Activated T-cell treated with anti-CD3 and anti-CD28 coated beads, Interleukin-2, amount 50 U/mL, for 48 hours (primary cell): Measurements from ENCODE around the gene GRAMD2A.

ENCODE experiments used
- DNase-seq, 2 experiments: peaks; one replicate each; pipeline ENCODE4 v3.0.0-alpha.2; 2020

Gene GRAMD2A

GRCh38 chr15:72216079-72216478 lies 18.5 kb upstream of the GRAMD2A start:
- DNase-seq = no peak

DNA sequence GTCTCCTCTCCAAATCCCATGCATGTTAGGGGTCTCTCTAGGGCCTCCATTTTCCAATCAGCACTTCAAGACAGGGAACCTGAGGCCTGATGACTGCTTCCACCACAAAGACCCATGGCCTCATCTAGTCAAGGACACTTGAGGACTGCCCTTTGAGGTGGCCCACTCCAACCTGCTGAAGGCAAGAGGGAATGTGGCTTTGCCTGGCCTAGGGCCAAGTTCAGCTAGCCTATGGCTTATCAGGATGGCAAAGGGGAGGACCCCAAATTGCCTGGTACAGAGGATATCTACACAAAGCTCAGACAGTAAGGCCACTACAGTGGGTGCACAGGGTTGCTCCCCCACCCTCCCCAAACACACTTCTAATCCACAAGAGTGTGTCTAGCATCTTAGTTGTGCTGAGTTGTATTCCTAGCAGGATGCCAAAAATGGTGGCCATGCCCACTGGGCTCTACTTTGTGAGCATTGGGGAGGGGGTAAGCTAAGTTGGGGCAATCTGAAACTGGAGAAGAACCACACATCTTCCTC lies 10.0 kb upstream of the GRAMD2A start:
- no peak for DNase-seq

- DNase-seq = no peak
Measured at GRCh38 chr15:72206677-72207000, 9.1 kb upstream of the GRAMD2A start.

DNA sequence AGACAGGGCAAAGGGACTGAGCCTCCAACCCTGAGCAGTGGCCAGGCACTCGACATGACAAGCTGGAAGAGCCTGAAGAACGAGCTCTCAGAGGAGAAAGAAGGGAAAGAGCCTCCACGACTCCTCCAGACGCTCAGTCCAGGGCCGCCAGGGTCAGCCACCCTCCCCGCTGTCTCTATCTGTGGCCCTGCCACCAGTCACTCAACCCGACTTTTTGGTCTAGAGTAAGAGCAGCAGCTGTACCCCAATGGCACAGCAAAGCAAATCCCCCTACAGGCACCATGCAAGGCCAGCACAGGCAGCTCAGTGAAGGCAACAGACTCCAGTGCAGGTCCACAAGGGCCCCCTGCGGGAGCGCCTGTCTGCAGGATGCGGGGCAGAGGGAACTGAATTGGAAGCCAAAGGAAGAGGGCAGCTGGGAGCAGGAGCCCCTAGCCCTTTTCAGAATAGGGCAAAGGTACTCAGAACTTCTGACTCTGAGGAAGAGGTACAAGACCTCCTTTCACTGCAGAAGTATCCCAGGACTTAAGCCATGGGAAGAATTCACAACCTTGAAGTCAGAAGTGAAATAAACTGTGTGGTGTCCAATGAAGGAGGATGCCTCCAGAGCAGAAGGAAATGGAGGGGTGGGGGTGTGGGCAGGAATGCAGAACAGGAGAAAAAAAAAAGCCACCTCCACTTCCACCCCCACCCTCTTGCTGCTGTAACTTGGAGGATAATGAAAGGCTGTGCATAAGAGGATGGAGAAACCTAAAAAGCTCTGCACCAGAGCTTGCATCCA lies 8.5 kb upstream of the GRAMD2A start:
- no peak for DNase-seq

DNA sequence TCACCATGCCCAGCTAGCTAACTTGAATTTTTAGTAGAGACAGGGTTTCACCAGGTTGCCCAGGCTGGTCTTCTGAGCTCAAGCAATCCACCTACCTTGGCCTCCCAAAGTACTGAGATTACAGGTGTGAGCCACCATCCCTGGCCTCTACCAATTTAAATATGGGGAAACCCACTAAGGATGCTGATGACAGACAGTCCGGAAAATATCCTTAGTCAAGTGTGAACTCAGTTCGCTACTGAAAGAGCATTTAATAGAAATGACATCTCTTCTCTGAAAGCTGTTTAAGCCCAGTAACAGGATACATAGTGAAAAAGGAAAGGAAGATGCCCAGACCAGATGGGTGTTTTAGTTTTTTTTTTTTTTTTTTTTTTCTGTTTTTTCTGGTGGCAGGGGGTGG lies 7.7 kb upstream of the GRAMD2A start:
- no peak for DNase-seq

DNA sequence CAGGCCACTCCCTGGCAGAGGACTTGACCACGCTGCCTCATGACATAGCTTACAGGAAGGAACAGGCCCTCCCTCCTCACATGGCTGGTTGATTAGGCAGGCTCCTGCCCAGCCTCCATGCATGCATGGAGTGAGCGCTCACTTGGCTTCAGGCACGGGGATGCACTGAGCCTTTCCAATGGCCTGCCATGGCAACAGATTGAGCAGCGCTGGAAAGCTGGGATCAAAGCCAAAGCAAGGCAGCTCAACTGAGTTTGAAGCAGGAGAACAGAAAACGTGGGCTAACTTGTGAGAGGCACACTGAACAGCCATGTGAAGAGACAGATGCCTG lies 5.9 kb upstream of the GRAMD2A start:
- DNase-seq = no peak

- no peak for DNase-seq
Measured at GRCh38 chr15:72202801-72203506, 5.4 kb upstream of the GRAMD2A start.

GRCh38 chr15:72202302-72202701 lies 4.7 kb upstream of the GRAMD2A start:
- no peak for DNase-seq

GRCh38 chr15:72201391-72201921 lies 3.9 kb upstream of the GRAMD2A start:
- DNase-seq = no peak

GRCh38 chr15:72200395-72201237 lies 3.0 kb upstream of the GRAMD2A start:
- DNase-seq = no peak

DNA sequence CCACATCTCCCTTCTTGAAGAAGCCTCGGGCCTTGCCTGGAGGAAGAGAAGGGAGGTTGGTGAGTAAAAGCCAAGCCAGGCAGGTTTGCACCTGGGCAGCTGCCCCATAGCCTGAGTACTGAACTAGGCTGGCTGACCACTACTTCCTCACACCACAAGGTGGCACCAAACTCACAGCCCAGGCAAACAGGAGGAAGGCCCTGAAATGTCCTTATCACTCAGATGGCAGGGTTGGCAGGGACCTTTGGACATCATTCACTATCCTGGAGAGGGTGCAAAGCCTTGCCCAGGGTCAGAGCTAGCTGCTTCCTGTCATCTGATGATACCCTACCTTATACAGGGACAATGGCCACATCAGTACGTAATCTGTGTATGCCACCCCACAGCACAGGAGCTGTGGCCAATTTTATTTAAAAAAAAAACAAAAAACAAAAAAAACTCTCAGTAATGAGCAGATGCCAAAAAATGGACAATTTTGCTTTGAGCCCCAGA lies 2.2 kb upstream of the GRAMD2A start:
- DNase-seq = peak; percentile 78 to 81

DNA sequence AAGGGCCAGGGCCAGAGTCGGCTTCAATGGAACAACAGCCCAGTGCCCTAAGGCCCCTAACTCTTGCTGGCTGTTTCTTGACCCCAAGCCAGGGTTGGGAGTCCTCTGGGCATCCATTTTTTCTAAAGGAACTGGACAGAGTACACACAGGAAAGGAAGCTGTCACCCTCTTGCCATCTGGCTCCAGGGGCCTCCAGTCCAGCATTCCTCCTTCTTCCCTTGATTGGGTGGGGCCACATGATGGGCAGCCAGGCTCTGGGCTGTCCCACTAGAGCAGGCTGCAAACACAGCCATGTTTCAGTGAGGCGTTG lies 1.6 kb upstream of the GRAMD2A start:
- no peak for DNase-seq

GRCh38 chr15:72198356-72199204 lies 993 bp upstream of the GRAMD2A start:
- no peak for DNase-seq

- no peak for DNase-seq
Measured at GRCh38 chr15:72197041-72197459, 537 bp downstream of the GRAMD2A start.

DNA sequence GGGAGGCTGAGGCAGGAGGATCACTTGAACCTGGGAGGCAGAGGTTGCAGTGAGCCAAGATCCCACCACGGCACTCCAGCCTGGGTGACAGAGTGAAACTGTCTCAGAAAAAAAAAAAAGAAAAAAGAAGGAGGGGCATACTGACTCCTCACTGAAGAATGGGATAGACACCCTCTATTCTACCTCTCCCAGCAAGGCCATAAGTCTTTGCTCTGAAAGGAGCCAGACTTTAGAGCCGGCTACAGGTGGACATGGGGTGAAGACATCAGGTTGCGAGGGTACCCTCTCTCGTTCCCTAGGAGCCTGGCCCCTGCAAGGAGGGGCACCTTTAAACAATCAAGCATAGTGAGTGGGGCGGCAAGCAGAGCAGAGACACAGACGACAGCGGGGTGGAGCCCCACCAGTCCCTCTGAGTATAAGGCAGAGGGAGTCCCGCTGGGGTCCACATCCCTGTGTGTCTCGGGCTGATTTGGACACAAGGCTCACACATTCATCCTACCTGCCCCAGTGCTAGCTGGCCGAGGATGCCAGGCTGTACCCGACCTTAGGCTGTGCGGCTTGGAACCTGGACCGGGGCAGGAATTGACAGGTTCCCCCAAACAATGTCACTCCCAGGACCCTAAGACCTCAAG lies 1.1 kb downstream of the GRAMD2A start:
- no peak for DNase-seq

DNA sequence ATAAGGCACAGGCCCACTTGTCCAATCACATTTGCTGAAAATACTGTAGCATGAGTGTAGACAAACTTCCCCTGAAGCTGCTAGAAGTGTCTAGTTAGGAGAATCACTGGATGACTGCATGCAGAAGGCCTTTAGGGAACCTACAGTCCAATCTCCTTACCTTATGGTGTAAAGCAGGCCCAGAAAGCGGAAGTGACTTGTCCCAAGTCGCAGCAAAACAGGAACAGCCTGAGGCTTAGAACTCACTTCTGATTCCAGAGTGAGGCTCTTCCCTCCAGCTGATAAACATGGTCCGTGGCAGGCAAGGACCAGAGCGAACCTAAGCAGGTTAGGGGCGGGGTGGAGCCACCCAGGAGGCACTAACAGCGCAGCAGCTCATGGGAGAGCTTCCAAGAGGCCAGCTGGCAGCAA lies 2.5 kb downstream of the GRAMD2A start:
- DNase-seq = no peak

DNA sequence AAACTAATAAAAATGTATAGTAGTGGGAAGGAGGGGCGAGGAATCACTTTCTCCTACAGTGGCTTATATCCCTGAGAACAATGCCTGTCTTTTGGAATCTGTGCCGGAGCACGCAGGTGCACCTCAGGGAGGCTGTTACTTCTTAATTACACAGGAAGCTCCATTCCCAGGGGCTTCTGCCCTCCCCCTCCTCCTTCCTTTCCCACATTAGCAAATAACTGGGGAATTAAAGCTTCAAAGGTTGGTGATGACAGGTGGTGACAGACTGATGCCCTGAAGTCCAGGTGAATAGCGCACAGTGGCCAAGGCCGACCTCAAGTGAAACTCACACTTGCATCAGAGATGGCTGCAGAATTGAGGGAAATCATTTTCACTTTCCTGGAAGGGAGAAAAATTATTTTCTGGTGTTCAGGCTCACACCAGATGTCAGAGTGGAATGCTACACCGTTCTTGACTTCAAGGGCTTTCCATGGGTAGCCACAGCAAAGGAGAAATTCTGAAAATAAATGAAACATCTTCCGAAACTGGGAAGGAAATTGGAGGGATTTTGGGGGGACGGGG lies 3.7 kb downstream of the GRAMD2A start:
- no peak for DNase-seq

- no peak for DNase-seq
Measured at GRCh38 chr15:72192416-72192815, 5.2 kb downstream of the GRAMD2A start.

- no peak for DNase-seq
Measured at GRCh38 chr15:72189250-72189902, 8.2 kb downstream of the GRAMD2A start.

DNA sequence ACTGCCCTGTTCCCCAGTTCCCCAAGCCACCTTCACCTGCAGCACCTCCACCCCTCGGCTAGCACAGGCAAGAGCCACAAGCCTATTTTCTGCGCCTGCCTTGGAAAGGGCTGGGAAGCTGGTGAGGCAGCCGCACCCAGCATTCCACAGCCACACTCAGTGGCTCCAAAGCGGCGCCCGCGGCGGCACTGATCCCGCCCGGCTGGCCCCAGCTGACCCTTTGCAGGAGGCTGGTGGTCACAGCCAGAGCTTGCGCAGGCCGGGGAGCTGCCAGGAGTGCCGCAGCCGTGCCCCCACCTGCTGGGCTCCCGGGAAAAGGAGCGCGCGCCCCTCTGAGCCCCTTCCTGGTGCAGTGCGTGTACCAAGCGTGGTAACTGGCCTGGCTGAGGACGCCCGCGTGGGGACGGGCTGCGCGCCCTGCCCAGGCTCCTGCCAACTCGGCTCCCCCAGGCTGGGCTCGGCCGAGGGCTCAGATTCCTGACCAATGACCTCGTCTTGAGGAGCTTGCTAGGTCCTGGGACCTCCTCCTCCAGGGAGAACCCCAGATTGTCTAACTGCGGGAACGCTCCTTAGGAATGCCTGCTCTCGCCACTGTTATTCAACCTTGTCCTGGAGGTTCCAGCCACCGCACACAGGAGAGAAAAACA lies 13.3 kb downstream of the GRAMD2A start:
- DNase-seq = no peak
